ENCODE data around the gene DLG1.
"Not testable (repeated sequence)": the region's sequence is repeated elsewhere in the genome, so short reads cannot be mapped to it uniquely, and the experiment has no call there.

DLG1 gene

DNA sequence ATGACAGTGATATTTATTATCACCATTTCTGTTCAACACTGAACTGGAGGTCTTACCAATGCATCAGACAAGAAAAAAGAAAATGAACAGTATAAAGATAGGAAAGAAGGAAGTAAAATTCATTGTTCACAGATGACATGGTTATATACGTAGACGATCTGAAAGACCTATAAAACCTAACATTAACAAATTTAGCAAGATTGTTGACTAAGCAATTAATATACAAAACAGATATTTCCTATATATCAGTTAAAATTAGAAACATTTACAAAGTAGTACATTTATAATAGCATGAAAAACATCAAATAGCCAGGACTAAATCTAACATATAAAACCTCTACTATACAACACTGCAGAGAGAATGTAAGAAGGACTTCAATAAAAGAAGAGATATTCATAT, 176.0 kb downstream of the DLG1 start:
- in situ Hi-C loops (cut with HindIII; ENCODE audit: low sequenced_read_pairs) = no loop called here

DNA sequence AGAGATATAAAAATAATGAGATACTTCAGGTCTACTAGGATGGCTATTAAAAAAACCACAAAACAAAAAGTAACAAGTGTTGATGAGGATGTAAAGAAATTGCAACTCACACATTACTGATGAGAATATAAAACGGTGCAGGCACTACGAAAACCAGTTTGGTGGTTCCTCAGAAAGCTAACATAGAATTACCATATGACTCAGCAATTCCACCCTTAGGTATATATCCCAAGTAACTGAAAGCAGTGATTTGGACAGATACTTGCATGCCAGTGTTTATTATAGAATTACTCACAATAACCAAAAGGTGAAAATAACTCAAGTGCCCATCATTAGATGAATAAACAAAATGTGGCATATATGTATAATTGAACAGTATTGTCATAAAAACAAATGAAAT, 181.3 kb downstream of the DLG1 start:
- in situ Hi-C loops (cut with HindIII; ENCODE audit: low sequenced_read_pairs) = no loop called here

DNA sequence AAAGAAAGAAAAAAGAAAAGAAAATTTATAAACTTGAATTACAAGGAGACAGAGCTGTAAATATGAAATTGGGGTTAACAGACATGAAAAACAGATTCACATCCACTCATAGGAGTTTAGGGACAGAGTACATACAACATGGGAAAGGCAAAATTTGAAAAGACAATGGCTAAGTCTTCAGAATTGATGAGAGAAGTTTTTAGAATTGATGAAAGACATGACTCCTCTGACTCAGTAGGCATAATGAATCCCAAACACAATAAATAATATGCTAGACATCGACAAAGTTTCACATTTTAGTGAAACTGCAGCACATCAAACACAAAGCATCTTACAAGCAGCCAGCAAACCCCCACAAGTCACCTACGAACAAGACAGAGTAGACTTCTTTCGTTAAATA, 184.4 kb downstream of the DLG1 start:
- in situ Hi-C loops (cut with HindIII; ENCODE audit: low sequenced_read_pairs) = no loop called here

DNA sequence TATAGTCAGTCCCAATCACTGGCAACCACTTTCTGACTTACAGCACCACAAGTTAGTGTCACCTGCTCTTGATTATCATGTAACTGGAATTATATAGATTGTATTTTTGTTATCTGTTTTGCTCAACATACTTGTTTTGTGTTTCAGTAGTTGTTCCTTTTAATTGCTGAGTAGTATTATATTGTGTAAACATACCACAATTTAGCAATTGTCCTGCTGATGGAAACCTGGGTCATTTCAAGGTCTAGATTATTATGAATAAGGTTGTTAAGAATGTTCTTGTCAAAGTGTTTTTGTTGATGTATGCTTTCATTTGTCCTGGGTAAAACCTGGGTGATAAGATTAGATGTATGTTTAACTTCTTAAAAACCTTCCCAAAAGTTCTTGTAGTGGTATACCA, 186.7 kb downstream of the DLG1 start:
- in situ Hi-C loops (cut with HindIII; ENCODE audit: low sequenced_read_pairs) = no loop called here

DNA sequence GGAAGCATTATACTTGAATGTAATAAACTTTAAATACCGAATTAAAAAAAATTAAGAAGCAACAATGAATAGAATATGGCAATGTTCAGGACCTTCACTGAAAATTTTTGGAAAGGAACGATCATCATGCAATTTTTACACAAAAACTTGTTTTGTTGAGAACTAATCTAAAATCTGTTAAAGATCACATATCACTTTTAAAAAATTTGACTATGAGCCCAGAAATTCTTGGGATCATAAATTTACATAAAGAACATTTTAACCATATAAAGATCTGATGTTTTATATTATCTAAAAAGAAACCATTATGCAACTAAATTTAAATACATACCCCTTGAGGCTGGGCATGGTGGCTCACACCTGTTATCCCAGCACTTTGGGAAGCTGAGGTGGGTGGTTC, 192.6 kb downstream of the DLG1 start:
- in situ Hi-C loops (cut with HindIII; ENCODE audit: low sequenced_read_pairs) = no loop called here

DNA sequence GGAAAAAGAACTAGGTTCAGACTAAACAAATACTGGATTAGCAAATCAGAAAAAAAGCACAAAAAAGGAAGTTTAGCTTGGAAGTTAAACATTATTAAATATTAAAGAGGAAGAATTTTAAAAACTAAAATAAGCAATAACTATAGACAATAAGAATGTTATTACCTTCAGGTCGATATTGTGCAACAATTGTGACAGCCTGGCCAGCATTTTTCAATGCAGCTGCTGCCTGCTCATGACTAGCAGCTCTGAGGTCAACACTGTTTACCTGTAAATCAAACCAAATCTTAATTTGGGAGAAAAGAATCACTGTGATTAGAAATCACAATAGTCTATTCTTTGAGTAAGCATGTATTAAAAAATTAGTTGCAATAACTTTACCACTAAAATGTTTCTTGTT, 193.7 kb downstream of the DLG1 start:
- in situ Hi-C loops (cut with HindIII; ENCODE audit: low sequenced_read_pairs) = loop anchor here (5.0 kb wide), 2 partner anchors 67 to 107 kb away; no protein-coding TSS in a partner anchor

DNA sequence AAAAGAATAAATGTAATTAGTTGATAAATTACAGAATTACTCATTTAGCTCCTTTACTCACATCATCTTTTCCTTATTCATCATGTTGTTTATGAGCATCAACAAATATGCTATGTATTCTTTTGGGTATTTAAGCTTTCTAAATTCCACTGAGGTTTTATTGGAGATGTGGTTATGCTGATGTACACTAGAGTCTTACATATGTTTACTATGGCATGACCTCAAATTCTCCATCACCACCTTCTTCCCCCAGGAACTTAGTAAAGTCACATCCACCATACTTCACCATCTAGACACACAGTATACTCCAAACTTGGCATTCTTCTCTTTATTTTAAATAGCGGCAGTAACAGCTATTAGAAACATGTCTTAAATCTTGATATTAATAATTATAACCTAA, 194.6 kb downstream of the DLG1 start:
- in situ Hi-C loops (cut with HindIII; ENCODE audit: low sequenced_read_pairs) = loop anchor here (5.0 kb wide), 2 partner anchors 66 to 106 kb away; no protein-coding TSS in a partner anchor

DNA sequence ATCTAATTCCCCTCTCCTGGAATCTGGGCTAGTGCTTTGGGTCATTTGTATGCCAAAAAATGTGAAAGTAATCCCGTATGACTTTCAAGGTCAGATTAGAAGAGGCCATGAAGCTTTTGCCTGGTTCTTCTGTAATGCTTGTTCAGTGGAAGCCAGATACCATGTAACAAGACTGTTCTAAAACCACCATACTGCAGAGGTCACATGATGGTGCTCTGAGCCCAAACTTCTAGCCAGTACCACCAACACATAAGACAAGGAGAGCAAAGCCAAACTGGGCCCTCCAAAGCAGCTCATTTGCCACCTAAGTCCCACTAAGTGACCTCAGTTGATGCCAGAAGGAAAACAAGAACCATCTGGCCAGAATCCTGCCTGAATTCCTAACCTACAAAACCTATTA, 204.5 kb downstream of the DLG1 start:
- in situ Hi-C loops (cut with HindIII; ENCODE audit: low sequenced_read_pairs) = no loop called here

DNA sequence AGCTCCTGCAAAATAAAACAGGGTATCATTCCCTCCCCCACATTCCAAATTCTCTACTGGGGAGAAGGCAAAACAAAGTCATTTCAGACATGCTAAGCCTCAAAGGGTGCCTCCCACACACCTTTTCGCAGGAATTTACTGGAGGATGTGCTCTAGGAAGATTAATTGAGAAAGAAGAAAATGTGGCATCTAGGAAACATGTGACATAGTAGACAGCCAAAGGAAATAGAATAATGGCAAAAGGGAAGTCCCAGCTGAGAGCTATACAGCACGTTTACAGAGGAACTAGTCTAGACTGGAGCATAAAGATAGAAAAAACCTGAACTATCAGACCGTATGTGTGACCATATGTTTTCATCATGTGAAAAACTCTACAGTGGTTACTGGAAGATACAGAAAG, 210.0 kb downstream of the DLG1 start:
- in situ Hi-C loops (cut with HindIII; ENCODE audit: low sequenced_read_pairs) = no loop called here

DNA sequence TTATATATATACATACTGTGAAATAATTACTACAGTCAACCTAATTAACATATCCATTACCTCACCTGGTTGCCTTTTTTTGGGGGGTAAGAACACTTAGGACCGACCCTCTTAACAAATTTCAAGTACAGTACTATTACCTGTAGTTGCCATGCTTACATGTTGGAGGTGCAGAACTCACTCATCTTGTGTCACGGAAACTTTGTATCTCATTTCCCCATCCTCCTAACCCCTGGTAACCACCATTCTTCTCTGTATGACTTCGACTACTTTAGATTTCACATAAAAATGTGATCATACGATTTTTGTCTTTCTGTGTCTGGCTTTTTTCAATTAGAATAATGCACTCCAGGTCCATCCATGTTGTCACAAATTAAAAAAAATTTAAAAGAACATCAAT, 213.3 kb downstream of the DLG1 start:
- in situ Hi-C loops (cut with HindIII; ENCODE audit: low sequenced_read_pairs) = no loop called here

DNA sequence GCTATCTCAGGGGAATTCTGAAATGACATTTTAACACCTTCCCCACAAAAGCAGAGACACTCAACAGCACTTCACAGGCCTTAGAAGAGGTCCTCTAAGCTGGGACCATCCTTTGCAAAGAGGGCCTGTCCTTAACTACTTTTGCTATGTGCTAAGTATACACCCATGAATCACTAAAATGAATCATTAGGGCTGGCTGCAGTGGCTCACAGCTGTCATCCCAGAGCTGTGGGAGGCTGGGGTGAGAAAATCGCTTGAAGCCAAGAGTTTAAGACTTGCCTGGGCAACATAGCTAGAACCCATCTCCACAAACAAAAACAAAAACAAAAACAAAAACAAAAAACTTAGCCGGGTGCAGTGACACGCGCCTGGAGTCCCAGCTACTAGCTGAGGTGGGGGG, 214.9 kb downstream of the DLG1 start:
- in situ Hi-C loops (cut with HindIII; ENCODE audit: low sequenced_read_pairs) = no loop called here

DNA sequence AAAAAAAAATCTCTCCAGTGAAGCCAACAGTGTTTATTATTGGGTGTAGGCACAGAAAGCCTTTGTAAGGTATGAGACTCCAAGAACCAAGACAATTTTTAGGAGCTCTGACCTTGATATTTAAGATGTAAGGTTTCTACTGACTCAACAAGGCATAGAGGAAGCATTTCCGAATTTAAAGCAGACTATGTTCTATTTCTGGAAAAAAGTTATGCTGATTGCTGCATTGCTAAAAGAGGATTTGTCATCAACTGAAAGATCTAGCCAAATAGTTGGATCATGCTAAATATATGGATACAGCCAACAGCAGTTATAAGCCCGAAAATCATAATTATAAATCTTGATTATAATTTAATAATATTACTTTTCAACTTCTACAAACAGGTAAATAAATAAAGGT, 215.5 kb downstream of the DLG1 start:
- in situ Hi-C loops (cut with HindIII; ENCODE audit: low sequenced_read_pairs) = no loop called here

DNA sequence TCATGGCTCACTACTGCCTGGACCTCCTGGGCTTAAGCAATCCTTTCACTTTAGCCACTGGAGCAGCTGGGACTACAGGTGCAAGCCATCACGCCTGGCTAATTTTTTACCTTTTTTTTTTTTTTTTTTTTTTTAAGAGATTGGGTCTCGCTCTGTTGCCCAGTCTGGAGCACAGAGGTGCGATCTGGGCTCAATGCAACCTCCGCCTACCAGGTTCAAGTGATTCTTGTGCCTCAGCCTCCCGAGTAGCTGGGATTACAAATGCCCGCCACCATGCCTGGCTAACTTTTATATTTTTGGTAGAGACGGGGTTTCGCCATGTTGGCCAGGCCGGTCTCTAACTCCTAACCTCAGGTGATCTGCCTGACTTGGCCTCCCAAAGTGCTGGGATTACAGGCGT, 218.1 kb downstream of the DLG1 start:
- in situ Hi-C loops (cut with HindIII; ENCODE audit: low sequenced_read_pairs) = no loop called here

DNA sequence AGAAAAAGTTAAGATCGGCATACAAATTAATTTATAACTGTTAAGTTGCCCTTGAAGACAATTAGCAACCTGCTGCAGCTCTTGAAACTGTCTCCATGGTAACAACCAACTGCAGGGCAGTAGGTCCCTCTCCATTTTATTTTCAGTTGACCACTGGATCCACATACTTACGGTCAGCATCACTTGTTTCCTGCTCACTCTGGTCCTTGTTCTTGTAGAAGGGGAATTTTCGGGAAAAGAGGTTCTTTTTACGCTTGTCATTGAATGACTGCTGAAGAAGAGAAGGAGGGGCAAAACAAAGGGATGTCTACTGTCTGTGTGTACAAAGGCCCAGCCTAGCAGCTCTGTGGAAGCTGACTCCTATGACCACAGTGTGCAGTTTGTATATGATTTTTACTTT, 222.0 kb downstream of the DLG1 start:
- in situ Hi-C loops (cut with HindIII; ENCODE audit: low sequenced_read_pairs) = no loop called here

DNA sequence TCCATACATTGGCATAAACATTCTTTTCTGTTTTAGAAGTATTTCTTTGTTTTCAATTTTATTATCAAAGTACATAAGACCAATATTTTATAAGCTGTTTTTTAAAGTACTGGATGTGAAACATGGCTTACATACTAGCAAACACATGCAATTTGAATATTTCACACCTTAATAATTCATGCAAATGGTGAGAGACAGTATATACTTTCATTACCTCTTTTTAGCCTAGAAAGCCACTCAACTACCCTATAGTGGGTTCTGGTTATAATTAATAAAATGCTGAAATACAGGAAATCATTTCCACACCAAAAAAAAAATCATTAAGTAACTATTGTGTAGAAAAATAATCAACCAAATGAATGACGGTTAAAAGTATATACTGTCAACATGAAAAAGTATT, 230.3 kb downstream of the DLG1 start:
- in situ Hi-C loops (cut with HindIII; ENCODE audit: low sequenced_read_pairs) = no loop called here

DNA sequence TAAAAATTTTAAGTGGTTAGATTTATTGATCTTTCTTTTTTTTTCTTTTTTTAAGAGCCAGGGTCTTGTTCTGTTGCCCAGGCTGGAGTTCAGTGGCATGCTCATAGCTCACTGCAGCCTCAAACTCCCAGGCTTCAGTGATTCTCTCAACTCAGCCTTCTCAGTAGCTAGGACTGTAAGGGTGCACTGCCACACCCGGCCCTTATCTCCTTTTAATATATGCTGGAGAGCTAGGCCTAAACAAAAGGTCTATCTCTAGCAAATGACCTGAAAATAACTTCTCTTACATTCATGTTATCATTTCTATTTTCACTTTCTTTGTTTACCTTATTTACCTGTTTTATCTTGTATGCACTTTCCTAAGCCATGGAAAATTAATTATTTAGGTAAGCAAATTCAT, 233.6 kb downstream of the DLG1 start:
- in situ Hi-C loops (cut with HindIII; ENCODE audit: low sequenced_read_pairs) = no loop called here

DNA sequence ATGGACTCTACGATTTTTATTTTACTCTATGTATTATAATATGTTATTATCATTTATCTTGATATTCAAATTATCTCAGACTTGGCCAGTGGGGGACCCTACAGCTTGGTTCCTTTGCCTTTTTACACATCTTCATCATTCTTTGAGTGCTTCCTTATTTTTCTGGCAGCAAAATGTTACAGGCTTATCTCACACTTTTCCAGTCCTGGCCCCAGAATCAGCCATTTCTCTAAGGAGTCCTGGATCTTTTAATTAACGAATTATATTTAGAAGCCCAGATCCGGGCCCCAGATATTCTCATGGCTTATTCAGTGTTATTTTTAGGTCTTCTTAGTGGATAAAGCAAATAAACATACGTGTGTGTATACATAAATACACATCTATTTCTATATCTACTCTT, 236.0 kb downstream of the DLG1 start:
- in situ Hi-C loops (cut with HindIII; ENCODE audit: low sequenced_read_pairs) = no loop called here

DNA sequence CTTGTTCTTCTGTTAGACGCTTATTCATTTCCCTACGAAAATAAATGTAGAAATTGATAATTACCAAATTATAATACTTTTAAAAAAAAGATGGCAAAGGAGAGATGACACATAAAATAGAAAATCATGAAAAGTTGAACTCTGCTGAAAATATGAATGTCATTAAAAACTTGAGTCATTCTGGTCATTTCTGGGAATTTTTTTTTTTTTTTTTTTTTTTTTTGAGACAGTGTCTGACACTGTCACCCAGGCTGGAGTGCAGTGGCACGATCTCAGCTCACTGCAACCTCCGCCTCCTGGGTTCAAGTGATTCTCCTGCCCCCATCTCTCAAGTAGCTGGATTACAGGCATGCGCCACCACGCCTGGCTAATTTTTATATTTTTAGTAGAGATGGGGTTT, 246.8 kb downstream of the DLG1 start:
- in situ Hi-C loops (cut with HindIII; ENCODE audit: low sequenced_read_pairs) = not testable (repeated sequence)

DNA sequence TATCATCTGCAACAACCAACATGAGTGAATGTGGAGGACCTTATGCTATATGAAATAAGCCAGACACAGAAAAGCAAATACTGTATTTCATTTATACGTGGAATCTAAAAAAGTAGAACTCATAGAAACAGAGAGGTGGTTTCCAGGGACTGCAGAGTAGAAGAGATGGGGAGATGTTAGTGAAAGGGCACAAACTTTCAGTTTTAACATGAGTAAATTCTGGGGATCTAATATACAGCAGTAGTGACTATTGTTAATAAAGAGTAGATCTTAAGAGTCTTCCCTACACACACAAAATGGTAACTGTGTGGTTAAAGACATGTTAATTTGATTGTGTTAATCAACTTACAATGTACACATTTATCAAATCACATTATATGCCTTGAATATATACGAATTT, 247.9 kb downstream of the DLG1 start:
- in situ Hi-C loops (cut with HindIII; ENCODE audit: low sequenced_read_pairs) = no loop called here

DNA sequence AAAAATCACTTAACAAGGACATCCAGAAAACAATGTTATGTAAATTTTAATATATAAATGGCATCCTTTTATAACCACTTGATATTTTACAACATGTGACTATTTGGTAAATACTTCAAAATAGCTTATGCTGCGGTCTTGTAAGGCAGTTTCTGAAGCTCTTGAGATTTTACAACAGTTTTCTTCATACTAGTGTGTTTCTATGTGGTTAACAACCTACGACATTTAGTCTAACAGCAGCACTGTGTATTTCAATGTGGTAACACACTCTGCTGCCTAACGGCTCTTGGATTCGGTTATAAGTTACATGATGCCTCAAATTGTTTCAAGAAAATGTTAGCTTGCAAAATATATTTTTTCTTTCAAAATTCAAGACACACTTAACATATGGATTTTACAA, 255.9 kb downstream of the DLG1 start:
- in situ Hi-C loops (cut with HindIII; ENCODE audit: low sequenced_read_pairs) = no loop called here

DNA sequence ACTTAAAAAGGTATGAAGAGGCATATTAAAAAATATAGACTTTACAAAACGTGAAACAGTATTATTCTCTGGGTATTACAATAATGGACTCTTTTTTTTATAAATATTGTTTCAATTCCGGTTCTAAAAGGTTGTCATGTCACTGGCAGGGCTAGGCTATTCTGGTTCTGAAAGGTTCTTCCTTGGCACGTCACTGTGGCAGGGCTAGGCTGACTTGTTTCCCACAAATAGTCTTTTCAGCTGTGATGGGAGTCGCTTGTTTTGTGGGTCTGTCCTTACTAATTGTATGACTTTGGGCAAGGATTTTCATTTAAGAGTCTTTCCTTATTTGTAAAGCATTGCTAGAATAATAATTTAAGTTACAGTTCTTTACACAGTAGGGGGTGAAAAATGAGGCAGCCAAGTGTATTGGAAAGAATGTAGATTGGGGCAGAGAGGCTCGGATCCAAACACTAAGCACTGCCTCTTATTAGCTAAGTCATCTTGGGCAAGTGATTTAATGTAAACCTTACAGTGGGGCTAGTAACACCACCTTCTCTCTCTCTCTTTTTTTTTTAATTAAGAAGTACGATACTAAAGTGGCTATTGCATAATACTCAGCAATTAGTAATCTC, 256.4 kb downstream of the DLG1 start:
- in situ Hi-C loops (cut with HindIII; ENCODE audit: low sequenced_read_pairs) = no loop called here

DNA sequence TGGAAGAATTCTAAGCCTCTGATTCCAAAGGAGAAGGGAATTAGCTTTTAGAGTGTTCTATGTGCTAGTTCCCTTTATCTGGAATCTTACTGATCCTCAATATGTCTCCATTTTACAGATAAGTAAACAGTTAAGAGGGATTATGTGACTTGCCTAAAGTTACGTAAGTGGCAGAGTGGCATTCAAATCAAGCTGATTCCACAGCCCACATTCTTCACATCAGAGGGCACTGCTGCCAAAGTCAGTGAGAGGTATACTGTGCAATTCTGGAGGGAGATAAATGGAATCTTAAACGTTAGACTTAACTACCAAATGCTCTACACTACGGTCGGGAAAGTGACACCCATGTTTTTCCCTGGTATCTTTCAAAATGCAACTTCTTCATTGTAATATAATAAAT, 257.8 kb downstream of the DLG1 start:
- in situ Hi-C loops (cut with HindIII; ENCODE audit: low sequenced_read_pairs) = no loop called here

DNA sequence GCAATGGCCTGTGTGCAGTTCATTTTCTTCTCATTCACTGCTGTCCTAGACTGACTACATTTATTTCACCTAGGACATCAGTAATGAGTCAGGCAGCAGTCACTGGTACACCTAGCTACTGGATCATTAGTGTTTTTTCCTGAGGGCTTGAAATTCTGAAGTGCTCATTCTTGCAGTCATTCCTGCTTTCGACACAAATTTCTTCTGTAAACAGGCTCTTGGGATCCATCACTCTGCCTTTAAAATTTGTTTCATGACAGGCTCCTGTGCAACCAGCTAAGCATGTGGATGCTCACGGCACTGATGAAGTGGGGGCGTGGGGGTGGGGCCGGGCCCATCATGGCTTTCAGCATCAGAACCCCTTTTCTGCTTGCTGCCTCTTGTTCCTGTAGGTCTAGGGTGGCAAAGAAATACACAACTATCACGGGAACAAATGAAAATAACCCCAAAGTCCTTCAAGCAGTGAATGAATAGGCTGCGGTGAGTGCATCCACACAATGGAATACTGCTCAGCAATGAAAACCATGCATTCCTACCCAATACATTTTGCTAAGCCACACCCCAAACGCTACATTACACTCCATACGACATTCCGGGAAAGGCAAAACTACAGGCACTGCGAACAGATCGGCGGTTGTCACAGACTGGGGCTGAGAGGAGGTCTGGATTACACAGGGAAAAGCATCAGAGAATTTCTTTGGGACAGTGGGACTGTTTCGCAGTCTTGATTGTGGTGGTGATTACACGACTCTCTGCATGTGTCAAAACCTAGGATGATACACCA, 259.5 kb downstream of the DLG1 start:
- in situ Hi-C loops (cut with HindIII; ENCODE audit: low sequenced_read_pairs) = loop anchor here (5.0 kb wide), 3 partner anchors 42 to 92 kb away; no protein-coding TSS in a partner anchor

All from endothelial cell of hepatic sinusoid (primary cell).